ENCODE measurements around the gene C16orf74.

- no peak for TF ChIP-seq CTCF (IDR thresholded peaks at IDR 0.05; ENCODE audit: poor library complexity)
- no peak for TF ChIP-seq EZH2 (IDR thresholded peaks at IDR 0.05; ENCODE audit: borderline replicate concordance)
- no peak for TF ChIP-seq EZH2phosphoT487 (IDR thresholded peaks at IDR 0.05; ENCODE audit: low read depth, severe bottlenecking, unreplicated experiment)
These were observed 63.0 kb downstream of the C16orf74 start for GRCh38 chr16:85687651-85688471.
